Thyroid gland (tissue), 4 donors: ENCODE data around the gene HK1. TPM values are rescaled to one million over a fixed set of nuclear protein-coding genes. Genes with fewer than 3 reads are reported as not detected.
"Not testable (repeated sequence)": the region's sequence is repeated elsewhere in the genome, so short reads cannot be mapped to it uniquely, and the experiment has no call there.

Source experiments
- DNase-seq, 2 donors: peaks; one replicate each; pipeline ENCODE4 v3.0.0-alpha.2; 2019
- H3K27ac ChIP-seq, 3 donors: fragments of 200-600 bp; sonication (generic); 1 replicate in 2 of 3; 2 replicates in 1 of 3; pipeline ENCODE4 v1.5.1; 2016 to 2019; ENCODE audit warnings: mild to moderate bottlenecking in 1 of 3, moderate library complexity in 1 of 3
- H3K27me3 ChIP-seq: fragments of 200-600 bp; sonication (generic); one replicate; pipeline ENCODE4 v1.5.1; 2019
- H3K36me3 ChIP-seq, 2 donors: fragments of 200-600 bp; sonication (generic); one replicate each; pipeline ENCODE4 v1.5.1; 2016 to 2019
- H3K4me1 ChIP-seq, 2 donors: fragments of 200-600 bp; sonication (generic); one replicate each; pipeline ENCODE4 v1.5.1; 2017 to 2019
- H3K4me3 ChIP-seq, 3 donors: fragments of 200-600 bp; sonication (generic); replicated peaks in 1 of 3; 1 replicate in 2 of 3; 2 replicates in 1 of 3; pipeline ENCODE4 v1.5.1; 2016; ENCODE audit warnings: mild to moderate bottlenecking in 1 of 3
- H3K9me3 ChIP-seq: fragments of 200-600 bp; sonication (generic); one replicate; pipeline ENCODE4 v1.5.1; 2017
- POLR2A ChIP-seq, 2 donors: fragments of 450-650 bp; IDR thresholded peaks; one replicate each; pipeline ENCODE4 v1.6.1; 2017; ENCODE audit warnings: antibody characterized with exemption in 2 of 2, mild to moderate bottlenecking in 2 of 2, moderate library complexity in 1 of 2
- WGBS, 2 donors: methylation state at CpG; one replicate each; pipeline ENCODE4 v1.1.5; 2017; 5-methylcytosine and 5-hydroxymethylcytosine counted together
- intact Hi-C: fragments of 100-400 bp; cut with DNase I; formaldehyde crosslinking; loops from one replicate; pipeline ENCODE4 v1.15.1; 2023
- total RNA-seq, 4 donors: library from RNA; depleted of rRNA; stranded (reverse); fragments of >200 nt; gene quantifications; one replicate each; pipeline ENCODE4 v1.2.3, GENCODE V29; 2016
- TF ChIP-seq, protein P1 (sequence below), 6 experiments: fragments of 200-600 bp in 3 of 6; fragments of 450-650 bp in 3 of 6; sonication (generic) in 3 of 6; IDR thresholded peaks; one replicate each; pipeline ENCODE4 v1.5.1; 2016 to 2019; ENCODE audit warnings: antibody characterized with exemption in 6 of 6, mild to moderate bottlenecking in 2 of 6, inconsistent platforms in 1 of 6, moderate library complexity in 1 of 6

The HK1 gene
- total RNA-seq, 4 donors from 2014 or later, result 106 to 231 (median 189) TPM

DNA sequence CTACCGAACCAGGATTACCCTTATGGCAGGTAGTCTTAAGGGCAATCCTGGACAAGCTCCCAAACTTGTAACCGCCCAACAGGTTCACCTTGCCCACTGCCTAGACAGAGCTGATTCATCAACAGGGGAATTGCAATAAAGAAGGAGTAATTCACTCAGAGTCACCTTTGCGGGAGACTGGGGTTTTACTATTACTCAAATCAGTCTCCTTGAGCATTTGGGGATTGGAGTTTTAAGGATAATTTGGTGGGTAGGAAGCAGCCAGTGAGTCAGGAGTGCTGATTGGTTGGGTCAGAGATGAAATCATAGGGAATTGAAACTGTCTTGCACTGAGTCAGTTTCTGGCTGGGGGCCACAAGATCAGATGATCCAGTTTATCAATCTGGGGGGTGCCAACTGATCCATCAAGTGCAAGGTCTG, 25.3 kb downstream of the HK1 start:
- intact Hi-C loops, result no loop called here

DNA sequence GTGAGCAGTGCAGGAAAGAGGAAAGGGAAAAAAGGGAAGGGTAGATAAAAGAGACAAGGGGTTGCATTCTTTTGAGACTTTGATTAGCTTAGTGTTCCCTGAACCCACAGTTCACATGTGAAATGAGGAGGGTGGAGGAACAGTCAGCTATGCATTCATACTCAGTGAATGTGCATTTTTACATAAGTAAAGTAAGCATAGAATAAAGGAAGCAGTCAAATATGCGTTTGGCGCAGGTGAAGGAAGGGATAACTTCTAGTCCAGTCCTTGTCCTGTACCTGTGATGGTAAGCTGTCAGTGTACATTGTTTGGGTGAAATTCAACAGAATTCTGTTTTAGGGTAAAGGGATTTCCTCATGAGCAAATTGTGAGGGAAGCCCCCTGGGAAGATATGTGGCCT, 28.1 kb downstream of the HK1 start:
- WGBS, 2 donors, result 90 to 95% methylated on average over 2 of the region's 2 CpGs

More for the DNA sequence above, 25.3 kb downstream of the HK1 start:
- H3K4me3 ChIP-seq, result no peak overlapping the region
- no peak overlapping the region for H3K27ac ChIP-seq
- no peaks in the 10 kb centered on the region for H3K27me3 ChIP-seq
- no peak for DNase-seq
- no peak for TF ChIP-seq POLR2A (IDR thresholded peaks at IDR 0.05)
- TF ChIP-seq, protein P1, sequence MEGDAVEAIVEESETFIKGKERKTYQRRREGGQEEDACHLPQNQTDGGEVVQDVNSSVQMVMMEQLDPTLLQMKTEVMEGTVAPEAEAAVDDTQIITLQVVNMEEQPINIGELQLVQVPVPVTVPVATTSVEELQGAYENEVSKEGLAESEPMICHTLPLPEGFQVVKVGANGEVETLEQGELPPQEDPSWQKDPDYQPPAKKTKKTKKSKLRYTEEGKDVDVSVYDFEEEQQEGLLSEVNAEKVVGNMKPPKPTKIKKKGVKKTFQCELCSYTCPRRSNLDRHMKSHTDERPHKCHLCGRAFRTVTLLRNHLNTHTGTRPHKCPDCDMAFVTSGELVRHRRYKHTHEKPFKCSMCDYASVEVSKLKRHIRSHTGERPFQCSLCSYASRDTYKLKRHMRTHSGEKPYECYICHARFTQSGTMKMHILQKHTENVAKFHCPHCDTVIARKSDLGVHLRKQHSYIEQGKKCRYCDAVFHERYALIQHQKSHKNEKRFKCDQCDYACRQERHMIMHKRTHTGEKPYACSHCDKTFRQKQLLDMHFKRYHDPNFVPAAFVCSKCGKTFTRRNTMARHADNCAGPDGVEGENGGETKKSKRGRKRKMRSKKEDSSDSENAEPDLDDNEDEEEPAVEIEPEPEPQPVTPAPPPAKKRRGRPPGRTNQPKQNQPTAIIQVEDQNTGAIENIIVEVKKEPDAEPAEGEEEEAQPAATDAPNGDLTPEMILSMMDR (IDR thresholded peaks at IDR 0.05), result no peak
- H3K4me1 ChIP-seq, result no peaks in the 10 kb centered on the region
- H3K9me3 ChIP-seq, result no peaks in the 10 kb centered on the region
- H3K36me3 ChIP-seq, result no peaks in the 10 kb centered on the region
- WGBS, 2 donors, result 96 to 97% methylated on average over 3 of the region's 3 CpGs

DNA sequence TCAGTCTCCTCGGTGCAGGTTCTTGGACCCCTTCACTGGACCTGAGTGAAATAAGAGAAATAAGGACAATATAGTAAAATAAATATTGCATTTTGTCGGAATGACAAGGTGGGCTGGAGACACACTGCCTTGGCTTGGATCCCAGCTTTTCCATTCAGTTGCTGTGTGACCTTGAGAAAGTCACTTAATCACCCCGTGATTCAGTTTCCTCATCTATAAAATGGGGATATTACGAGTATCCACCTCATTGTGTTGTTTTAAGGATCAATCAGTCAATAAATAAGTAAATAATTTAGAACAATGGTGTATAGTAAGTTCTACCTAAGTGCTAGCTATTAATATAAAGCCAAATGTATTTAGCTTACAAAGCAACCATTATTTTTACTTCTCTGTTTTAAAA, 29.1 kb downstream of the HK1 start:
- no peaks in the 10 kb centered on the region for H3K27me3 ChIP-seq
- intact Hi-C loops, result no loop called here
- 91 to 92% methylated on average over 4 of the region's 4 CpGs for WGBS, 2 donors
- no peak for TF ChIP-seq POLR2A (IDR thresholded peaks at IDR 0.05)
- TF ChIP-seq, protein P1 (IDR thresholded peaks at IDR 0.05), result no peak
- H3K27ac ChIP-seq, result no peak overlapping the region
- no peaks in the 10 kb centered on the region for H3K36me3 ChIP-seq
- DNase-seq, result no peak
- no peaks in the 10 kb centered on the region for H3K9me3 ChIP-seq
- H3K4me1 ChIP-seq, result no peaks in the 10 kb centered on the region
- no peak overlapping the region for H3K4me3 ChIP-seq

More for the DNA sequence above, 28.1 kb downstream of the HK1 start:
- no peak overlapping the region for H3K4me3 ChIP-seq
- DNase-seq, result no peak
- no peaks in the 10 kb centered on the region for H3K9me3 ChIP-seq
- H3K27ac ChIP-seq, result no peak overlapping the region
- H3K36me3 ChIP-seq, result no peaks in the 10 kb centered on the region
- intact Hi-C loops, result no loop called here
- no peaks in the 10 kb centered on the region for H3K27me3 ChIP-seq
- TF ChIP-seq, protein P1 (IDR thresholded peaks at IDR 0.05), result no peak
- TF ChIP-seq POLR2A (IDR thresholded peaks at IDR 0.05), result no peak
- H3K4me1 ChIP-seq, result no peaks in the 10 kb centered on the region

DNA sequence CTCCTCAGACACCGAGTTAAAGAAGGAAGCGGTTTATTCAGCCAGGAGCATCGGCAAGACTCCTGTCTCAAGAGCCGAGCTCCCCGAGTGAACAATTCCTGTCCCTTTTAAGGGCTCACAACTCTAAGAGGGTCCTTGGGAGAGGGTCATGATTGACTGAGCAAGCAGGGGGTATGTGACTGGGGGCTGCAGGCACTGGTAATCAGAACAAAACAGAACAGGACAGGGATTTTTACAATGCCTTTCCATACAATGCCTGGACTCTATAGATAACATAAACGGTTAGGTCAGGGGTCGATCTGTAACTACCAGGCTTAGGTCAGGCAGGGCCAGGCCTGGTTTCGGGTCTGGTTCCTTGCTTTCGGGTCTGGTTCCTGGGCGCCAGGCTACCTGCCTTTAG, 30.0 kb downstream of the HK1 start:
- intact Hi-C loops, H3K4me1 ChIP-seq, DNase-seq, H3K4me3 ChIP-seq, H3K27ac ChIP-seq, H3K27me3 ChIP-seq, H3K9me3 ChIP-seq, H3K36me3 ChIP-seq: not testable (repeated sequence)
- WGBS, 2 donors, result 95 to 96% methylated on average over 10 of the region's 10 CpGs

DNA sequence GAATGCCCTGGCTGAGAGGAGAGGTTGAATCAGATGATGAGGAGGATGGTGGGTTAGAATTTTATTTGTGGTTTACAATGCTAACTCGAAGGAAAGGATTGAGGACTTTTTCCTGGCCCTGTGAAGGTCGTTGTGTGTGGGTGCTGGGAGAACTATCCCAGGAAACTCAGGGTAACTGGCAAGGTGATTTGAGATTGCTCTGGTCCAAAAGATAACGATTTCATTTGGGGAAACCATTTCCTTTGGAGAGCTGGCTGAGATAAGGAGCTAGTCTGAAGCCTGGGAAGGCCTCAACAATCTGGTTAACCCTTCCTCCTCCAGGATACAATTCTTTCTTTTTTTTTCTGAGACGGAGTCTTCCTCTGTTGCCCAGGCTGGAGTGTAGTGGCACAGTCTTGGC, 33.0 kb downstream of the HK1 start:
- no peak for DNase-seq
- 47 to 59% methylated on average over 4 of the region's 4 CpGs for WGBS, 2 donors
- Histone ChIP-seq H3K27ac (no peak overlapping the region), H3K36me3 (no peaks in the 10 kb centered on the region), H3K4me1 (no peaks in the 10 kb centered on the region), H3K27me3 (no peaks in the 10 kb centered on the region), H3K4me3 (no peak overlapping the region), H3K9me3 (no peaks in the 10 kb centered on the region)
- intact Hi-C loops, result no loop called here
- TF ChIP-seq POLR2A (IDR thresholded peaks at IDR 0.05), result no peak
- TF ChIP-seq, protein P1 (IDR thresholded peaks at IDR 0.05), result no peak

DNA sequence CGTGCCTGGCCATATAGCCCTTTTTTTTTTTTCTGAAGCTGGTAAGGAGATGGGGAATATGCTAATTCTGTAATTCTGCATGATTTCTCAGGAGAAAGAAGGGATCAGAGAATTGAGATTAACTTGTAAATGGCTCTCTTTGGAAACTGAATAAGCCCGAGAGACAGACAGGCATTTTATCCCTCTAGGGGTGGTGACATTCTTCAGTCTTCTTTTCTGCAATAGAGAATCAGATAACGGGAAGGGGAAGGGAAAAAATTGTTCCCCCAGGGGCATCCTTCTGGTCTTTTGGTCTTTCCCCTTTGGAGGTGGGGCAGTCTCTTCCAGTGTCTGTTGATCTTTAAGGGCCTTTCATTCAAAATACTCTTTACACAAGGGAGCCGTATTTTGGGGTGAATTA, 34.2 kb downstream of the HK1 start:
- no peaks in the 10 kb centered on the region for H3K36me3 ChIP-seq
- H3K27me3 ChIP-seq, result no peaks in the 10 kb centered on the region
- 85 to 91% methylated on average over 4 of the region's 4 CpGs for WGBS, 2 donors
- H3K27ac ChIP-seq, result no peak overlapping the region
- H3K4me3 ChIP-seq, result no peak overlapping the region
- DNase-seq, result no peak
- no peaks in the 10 kb centered on the region for H3K9me3 ChIP-seq
- intact Hi-C loops, result no loop called here
- H3K4me1 ChIP-seq, result peaks cover 2 to 3% of the 10 kb centered on the region in 2 donors
- TF ChIP-seq POLR2A (IDR thresholded peaks at IDR 0.05), result no peak
- TF ChIP-seq, protein P1 (IDR thresholded peaks at IDR 0.05), result no peak
